H4 (cell line): ENCODE data around the gene USF2. TPM values are rescaled to one million over a fixed set of nuclear protein-coding genes. Genes with fewer than 3 reads are reported as not detected.

Experiments used
- DNase-seq: peaks from one replicate; pipeline ENCODE4 v3.0.0-alpha.2; 2015; ENCODE audit warnings: low spot score
- total RNA-seq: library from RNA; depleted of rRNA; stranded (reverse); fragments of >200 nt; shearing (Covaris generic); gene quantifications from 2 replicates; pipeline ENCODE4 v1.2.3, GENCODE V29; 2014

USF2 gene
- total RNA-seq, 1 experiment from 2014 or later = 65.0 TPM

DNA sequence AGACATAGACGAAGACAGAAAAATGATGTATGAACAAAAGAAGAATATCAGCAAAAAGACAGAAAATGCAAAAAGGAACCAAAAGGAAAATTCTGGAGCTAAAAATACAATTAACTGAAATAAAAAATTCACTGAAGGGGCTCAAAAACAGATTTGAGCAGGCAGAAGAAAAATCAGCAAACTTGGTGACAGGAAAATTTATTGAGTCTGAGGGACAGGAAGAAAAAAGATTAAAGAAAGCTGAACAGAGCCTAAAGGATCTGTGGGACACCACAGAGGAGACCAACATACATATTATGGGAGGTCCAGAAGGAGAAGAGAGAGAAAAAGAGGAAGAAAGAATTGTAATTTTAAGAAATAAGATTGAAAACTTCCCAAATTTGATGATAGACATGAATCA is 27.3 kb upstream of the USF2 start:
- DNase-seq = no peak

DNA sequence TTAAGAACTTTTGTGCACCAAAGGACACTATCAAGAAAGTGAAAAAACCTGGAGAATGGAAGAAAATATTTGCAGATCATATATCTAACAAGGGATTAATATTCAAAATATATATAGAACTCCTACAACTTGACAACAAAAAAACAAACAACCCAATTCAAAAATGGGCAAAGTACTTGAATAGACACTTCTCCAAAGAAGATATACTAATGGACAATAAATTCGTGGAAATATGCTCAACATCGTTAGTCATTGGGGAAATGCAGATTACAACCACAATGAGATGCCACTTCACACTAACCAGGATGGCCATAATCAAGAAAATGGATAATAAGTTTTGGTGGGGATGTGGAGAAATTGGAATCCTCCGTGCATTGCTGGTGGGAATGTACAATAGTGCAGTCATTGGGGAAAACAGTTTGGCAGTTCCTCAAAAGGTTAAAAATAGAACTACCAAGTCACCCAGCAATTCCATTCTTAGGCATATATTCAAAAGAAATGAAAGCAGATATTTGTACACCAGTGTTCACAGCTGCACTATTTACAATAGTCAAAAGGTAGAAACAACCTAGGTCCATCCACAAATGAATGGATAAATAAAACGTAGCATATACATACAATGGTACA is 22.2 kb upstream of the USF2 start:
- DNase-seq = no peak

DNA sequence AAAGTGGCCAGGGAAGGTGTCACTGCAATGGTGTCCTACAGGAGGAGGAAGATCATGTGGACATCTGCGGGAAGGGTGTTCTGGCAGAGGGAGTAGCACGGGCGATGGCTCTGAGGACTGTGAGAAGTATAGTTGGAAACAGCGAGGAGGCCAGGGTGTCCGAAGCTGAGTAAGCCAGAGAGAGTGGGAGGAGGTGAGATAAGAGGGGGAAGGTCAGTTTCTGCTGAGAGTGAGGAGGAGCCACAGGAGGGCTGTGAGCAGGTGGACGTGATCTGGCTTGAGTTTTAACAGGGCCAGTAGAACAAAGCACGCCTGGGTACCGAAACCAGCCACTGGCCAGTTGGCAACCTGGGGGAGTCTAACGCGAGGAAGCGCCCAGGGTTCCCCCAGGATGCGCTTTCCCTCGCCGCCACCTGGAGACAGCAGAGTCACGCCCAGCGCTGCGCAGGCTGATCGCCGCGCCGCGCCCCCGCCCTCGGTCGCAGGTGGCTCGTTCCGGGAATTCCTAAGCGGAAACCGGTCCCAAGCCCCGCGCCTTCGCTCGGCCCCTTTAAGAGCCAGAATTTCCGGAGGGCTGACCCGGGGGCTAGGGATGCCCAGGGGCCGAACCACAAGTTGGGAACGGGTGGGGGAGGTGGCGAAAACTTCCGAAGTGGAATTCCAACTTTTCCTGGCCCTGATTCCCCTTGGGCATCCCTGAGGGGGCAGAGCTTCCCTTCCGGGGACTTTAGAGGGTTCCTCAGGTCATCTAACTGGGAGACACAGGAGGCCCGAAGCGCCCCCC is 21.0 kb upstream of the USF2 start:
- DNase-seq = no peak

DNA sequence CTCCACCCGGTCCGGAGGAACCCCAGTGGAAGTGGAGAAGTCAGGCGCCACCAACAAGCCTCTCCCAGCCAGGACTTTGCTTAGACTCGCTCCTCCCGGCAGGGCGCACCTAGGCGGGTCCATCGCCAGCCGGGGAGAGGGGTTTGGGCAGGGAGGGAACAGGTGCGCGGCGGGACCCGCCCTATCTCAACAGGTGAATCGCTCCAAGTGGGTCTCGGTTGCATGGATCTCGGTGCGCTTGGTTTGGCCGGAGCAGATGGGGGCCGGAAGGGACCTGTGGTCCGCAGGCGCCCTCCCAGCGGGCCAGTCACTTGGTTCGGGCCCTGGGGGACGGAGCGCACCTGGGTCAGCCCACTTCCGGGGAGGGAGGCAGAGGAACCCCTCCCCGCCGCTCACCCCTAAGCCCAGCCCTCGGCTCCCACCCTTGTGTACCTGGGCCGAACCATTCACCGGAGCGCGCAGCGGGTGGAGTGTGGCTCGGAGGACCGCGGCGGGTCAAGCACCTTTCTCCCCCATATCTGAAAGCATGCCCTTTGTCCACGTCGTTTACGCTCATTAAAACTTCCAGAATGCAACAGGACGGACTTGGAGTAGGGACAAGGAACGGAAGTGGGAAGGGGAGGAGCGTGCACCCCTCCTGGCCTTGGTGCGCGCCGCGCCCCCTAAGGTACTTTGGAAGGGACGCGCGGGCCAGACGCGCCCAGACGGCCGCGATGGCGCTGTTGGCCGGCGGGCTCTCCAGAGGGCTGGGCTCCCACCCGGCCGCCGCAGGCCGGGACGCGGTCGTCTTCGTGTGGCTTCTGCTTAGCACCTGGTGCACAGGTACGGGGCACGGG is 20.2 kb upstream of the USF2 start, which contains the start of gene LSR:
LSR (plus strand) TSS at position 693 of the 836 bp plus-strand sequence; CDS start at position 714, 21 bp downstream.
- no peak for DNase-seq

DNA sequence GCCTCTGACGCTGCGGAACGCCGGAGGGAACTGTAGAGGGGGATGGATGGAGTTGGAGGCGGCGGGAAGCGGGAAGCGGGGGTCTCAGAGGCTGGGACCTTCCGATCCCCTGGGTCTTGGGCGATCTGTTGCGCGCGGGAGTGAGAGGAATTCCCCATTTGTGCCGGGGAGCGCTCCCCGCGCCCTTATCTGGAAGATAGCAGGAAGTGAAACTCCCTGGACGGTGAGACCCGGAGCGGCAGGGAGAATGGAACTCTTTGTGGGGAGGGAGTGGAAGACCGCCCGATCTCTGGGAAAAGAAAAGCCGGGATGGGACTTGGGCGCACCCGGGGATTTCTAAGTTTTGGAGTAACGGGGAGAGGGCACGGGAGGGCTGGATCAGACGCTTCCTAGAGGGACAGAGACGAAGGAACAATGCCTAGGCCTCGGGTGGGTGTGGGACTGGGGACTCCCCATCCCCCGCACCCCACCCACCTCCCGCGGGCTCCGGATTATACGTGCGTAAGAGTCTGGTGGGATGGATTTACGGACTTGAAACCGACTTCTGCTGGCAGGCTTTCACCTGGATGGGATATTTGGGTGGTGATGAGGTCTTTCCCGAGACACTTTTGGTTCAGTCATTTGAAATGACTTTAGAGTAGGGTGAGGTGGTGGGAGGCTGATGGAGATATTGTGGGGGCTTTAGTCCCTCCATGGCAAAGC is 19.5 kb upstream of the USF2 start:
- DNase-seq = no peak

DNA sequence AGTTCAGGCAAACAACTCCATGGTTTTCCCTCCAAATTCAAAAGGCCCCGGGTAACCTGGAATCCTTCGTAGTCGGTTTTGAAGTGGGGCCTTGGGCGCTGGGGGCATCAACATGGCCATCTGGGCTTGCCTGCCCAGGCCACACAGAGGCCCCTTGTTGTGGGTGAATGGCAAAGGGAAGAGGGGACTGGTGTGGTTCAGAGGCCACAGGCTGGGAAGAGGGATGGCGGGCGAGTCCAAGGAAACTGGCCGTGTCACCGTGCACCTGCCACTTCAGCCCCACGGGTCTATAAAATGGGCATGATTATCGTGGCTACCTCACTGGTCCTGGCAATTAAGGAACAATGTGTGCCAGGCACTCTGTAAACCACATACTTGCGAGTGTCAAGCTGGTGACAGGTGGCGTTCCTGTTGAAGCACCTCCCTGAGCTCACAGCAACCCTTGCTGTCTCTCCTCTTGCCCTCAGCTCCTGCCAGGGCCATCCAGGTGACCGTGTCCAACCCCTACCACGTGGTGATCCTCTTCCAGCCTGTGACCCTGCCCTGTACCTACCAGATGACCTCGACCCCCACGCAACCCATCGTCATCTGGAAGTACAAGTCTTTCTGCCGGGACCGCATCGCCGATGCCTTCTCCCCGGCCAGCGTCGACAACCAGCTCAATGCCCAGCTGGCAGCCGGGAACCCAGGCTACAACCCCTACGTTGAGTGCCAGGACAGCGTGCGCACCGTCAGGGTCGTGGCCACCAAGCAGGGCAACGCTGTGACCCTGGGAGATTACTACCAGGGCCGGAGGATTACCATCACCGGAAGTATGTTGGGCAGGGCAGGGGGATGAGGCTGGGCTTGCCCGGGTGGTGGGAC is 18.7 kb upstream of the USF2 start:
- no peak for DNase-seq

DNA sequence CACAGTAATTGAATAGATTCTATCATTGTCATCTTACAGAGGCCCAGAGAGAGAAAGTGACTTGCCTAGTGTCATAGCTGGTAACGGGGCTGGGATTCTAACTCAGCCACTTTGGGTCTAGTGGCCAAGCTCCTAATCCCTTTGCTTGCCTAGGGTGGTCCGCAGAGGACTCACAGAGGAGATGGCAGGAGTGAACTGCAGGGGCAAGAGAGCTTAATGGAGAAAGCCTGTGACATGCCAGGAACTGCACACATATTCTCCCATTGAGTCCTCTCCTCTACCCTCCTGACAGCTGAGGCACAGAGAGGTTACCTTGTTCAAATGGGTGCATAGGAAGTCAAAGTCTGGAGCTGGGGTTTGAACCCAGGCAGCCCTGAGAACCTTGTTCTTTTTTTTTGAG is 17.3 kb upstream of the USF2 start:
- DNase-seq = no peak

DNA sequence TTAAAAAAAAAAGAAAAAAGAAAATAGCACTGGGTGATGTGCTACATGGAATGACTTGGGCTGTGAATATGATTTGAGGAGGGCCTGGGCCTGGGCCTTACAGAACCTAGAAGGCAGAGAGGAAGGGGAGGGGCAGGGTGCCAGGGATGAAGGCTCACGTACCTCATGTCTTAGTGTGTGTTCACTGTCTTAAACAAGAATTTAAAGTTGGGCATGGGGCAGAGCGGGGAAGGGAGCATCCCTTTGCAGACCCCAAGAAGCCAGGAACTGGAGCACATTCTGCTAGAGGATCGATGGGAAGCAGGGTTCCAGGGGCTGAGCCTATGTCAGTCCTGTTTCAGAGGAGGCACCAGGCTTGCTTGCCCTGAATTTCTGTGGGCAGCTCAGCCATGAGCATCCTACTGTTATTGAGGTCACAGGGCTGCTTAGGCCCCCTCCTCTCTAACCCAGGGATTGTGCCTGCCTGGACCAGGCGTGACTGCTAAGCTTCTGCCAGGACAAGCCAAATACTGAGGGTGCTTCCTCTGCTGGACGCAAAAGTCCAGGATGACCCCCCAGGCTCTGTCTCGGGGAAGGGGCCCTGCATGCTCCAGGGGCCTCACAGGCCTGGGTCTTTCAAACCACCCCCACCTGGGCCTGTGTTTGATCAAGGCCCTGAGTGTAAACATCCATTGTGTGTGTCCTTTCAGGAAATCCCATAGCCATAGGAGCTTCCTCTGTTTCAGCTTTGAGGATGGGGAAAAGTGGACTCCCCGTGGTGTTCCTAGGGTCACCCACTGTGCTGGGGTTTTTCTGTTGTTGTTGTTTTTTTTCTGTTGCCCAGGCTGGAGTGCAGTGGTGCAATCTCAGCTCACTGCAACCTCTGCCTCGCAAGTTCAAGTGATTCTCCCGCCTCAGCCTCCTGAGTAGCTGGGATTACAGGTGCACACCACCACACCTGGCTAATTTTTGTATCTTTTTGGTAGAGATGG is 15.2 kb upstream of the USF2 start:
- no peak for DNase-seq

DNA sequence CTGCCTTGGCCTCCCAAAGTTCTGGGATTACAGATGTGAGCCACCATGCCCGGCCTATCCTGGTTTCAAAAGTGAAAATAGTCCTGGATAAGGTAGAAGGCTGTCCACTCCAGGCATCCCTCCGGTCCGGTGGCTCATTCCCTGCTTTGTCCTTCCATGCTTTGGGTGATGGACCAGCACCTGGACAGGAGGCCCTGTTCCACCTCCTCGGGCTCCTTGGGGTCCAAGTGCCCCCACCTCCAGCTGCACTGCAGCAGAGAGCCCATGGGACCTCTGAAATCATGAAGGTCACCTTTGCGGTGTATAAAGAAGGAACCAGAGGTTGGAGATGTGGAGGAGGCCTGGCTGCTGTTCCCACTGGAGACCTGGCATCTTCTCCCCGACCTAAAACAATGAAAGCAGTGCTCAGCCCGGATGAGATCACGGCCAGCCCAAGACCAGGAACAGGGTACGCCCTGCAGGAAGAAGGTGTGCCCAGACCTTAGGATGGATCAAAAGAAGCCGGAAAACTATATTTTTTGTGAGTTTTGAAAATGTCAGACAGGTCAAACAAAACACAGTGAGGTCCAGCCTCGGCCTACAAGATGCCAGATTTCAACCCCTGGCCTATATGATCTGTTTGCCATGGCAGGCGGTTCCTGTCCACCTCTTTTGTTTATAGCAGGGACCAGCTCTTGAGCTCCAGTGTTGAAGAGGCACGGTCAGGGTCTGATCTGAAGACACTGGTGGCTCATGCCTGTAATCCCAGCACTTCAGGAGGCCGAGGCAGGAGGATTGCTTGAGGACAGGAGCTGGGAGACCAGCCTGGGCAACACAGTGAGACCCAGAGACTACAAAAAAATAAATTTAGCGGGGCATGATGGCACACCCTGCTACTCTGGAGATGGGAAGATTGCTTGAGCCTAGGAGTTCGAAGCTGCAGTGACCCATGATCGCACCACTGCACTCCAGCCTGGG is 14.1 kb upstream of the USF2 start:
- DNase-seq = no peak

DNA sequence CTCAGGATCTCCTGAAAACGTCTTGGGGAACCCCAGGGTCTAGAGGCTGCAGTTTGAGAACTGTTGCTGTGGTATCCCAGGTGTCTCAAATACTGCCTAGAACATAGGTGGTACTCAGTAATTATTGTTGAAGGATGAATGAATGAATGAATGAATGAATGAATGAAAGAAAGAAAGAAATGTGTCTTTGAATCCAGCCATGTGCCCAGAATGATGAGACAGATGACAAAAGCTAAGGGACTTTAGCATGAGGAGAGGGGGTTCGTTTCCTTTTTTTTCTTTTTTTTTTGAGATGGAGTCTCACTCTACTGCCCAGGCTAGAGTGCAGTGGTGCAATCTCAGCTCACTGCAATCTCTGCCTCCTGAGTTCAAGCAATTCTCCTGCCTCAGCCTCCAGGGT is 12.2 kb upstream of the USF2 start:
- DNase-seq = no peak

DNA sequence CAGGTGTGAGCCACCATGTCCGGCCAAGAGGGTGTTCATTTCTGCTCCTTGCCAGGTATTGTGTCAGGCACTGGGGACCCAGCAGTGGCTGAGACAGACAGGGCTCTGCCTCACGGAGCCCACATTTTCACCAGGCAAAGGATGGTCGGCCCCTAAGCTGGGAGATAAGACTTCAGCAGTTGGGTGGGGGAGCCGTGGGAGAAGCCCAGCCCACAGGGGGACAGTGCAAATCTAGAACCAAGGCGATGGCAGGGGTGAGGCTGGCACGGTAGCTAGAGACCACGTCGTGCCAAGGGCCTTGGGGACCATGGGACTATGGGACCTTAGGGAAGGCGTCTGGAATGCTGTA is 11.7 kb upstream of the USF2 start:
- peak; percentile 14 for DNase-seq

DNA sequence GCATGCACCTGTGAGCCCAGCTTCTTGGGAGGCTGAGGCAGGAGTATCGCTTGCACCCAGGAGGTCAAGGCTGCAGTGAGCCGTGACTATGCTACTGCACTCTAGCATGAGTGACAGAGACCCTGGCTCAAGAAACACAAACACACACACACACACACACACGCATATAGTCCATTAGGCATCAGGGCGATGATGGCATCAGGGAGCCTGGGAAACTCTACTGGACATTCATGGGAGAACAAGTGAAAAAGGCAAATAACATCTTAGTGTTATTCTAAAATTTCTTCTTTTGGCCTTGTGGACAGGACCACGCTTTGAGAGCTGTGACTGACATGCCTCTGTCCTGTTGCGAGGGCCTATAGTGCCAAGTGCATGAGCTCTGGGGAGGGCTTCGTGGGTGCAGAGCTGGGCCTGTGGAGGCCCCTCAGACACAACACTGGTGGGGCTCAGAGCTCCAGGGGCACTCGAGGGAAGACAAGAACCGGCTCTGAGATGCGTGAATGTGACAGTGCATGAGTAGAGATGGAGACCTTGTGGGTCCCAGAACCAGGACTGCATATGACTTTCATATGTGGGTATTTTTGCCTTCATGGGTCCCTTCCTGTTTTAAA is 8.0 kb upstream of the USF2 start:
- DNase-seq = peak; percentile 33

DNA sequence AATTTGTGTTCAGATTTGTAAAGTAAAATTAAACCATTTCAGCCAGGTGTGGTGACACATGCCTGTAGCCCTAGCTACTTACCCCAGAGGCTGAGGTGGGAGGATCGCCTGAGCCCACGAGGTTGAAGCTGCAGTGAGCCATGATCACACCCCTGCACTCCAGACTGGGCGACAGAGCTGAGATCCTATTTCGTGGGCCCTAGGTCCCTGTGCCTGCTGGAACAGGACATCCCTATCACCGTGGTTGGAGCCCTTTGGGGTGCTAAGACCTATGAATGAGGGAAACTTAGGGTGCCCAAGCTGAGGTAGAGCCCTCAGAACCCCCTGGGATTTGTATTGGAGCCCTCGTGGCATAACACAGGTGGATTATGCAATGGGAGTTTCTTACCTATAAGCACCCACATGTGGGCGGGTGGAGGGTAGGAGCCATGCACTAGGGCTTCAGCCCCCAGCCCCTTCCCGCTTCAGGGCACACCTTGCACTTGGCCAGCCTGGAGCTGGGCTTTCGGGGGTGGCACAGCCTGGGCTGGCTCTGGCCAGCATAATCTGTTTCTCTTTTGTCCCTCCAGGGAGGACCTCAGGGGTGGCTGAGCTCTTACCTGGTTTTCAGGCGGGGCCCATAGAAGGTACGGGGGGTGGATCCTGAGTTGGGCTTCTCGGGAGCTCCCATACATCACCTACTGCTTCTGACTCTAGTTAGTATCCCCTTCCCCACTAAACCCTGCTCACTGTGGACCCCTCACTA is 7.2 kb upstream of the USF2 start:
- peak; percentile 16 for DNase-seq

DNA sequence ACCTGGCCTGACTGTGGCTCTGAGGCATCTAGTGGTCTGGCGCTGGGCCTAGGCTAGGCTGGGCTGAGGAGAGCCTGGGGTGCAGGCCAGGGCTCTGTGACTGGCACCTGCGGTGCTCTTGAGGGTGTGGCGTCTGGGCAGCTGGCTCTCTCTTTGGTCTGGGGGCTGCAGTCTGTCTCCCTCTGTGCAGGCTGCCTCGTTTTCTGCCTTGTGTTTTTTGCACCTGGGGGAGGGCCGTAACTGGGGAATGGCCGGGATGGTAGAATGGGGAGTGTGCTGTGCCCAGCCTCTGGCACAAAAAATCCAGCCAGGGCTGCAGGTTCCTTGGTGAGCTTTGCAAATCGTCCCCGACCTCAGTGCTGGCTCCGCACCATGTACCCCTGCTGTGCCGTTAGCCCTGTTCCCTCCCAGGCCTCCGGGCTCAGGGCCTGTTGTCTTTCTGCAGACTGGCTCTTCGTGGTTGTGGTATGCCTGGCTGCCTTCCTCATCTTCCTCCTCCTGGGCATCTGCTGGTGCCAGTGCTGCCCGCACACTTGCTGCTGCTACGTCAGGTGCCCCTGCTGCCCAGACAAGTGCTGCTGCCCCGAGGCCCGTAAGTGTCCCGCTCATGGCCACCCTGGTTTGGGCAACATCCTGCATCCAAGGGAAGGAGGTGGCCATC is 6.5 kb upstream of the USF2 start:
- peak; percentile 40 for DNase-seq

DNA sequence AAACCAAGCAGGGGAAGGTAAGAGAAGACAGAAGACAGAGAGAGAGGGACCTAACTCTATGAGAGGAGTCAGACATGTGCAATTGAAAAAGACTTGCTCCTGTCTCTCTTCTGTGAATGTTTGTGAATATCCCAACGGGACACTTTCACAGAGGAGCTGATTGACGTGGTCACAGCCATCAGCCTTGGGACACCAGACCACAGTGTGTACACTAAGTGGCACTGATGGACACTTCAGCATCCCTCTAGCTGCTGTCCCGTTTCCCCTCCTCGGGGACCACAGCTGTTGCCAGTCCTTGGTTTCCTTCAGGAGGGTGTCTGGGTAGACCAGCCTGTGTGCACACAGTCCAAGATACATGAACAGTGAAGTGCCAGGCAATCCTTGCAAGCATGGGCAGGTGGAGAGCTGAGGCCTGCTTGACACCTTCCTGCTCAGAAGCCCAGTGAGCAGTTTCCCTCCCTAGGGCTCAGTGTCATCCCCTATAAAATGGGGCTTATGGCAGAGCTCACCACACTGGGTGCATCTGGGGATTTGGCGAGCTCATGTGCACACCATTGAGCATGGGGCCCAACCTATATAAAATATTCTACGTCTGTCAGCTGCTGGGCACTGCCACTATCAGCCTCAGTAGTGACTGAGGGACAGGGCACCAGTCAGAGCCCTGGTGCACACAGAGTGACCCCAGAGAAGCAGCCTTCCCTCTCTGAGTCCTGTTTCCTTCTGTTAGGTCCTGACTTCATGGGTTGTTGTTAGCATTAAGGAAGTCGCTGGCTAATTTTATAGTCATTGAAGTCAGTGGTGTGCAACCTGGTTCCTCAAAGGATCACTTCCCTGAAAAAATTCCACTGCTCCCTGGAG is 4.3 kb upstream of the USF2 start:
- peak; percentile 20 for DNase-seq
